ENCODE results near the gene CCL23.
"Not testable (repeated sequence)": the region's sequence is repeated elsewhere in the genome, so short reads cannot be mapped to it uniquely, and the experiment has no call there.

Gene CCL23

GRCh38 chr17:36017799-36018198, at the start of gene CCL23:
CCL23 (minus strand) TSS chr17:36017972; CDS start chr17:36017897, 75 bp downstream.
- DNase-seq: no peak

DNA sequence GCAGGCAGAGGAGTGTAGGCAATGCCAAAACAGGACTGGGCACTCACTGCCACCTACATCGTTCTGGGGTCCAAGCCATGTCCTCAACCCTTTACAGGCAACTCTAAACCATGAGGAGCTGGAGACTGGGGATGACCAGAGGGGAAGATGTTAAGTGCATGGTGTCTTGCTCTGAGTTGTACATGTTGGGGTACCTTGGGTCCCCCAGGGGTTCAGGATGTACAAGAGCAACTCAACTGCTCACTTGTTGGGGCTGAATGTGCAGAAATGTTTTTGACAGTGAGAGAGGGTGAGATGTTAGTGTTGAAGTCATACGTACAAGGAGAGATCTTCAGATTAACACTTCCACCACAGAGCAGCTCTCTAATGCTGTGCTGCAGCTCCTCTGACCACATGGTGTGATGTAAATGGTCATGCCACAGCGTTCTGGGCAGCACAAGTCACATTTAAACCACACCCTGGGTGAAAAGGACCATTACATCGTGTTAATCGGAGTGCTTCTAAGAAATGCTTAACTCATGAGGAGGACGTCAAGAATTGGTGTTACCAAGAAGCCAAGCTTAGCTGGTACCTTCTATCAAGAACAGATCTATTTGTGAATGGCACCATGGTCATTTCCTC, 48.7 kb upstream of the CCL23 start:
- DNase-seq: no peak

DNA sequence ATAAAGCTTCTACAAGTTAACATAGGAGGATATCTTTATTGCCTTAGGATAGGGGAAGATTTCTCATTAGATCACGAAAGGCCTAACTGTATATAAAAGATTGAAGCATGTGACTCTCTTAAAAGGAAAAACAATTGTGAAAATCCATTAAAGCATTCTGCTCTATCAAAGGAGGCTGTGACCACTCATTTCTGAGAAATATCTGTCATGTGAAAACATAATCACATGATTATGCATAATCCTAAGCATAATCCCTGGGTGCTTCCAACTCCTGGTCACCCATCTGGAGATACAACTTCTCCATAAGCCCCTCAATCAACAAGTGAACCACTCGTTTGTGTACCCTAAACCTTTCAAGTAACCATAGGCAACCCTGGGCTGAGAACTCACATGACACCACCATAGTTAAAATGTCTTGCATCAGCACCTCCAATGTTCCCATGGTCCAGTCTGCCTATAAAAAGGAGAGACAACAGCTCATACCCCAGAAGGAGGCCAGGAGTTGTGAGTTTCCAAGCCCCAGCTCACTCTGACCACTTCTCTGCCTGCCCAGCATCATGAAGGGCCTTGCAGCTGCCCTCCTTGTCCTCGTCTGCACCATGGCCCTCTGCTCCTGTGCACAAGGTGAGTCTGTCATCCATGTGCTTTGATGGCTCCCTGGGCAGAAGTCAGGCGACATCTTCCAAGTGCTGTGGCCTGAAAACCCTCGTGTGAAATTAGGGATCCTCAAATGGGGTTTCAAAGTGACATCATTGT, 46.2 kb upstream of the CCL23 start, which contains the start of gene CCL18:
Gene CCL18, plus strand, starts transcription at position 487 of the 756 bp plus-strand sequence. Its CDS starts 71 bp downstream, at position 558.
- DNase-seq: no peak

DNA sequence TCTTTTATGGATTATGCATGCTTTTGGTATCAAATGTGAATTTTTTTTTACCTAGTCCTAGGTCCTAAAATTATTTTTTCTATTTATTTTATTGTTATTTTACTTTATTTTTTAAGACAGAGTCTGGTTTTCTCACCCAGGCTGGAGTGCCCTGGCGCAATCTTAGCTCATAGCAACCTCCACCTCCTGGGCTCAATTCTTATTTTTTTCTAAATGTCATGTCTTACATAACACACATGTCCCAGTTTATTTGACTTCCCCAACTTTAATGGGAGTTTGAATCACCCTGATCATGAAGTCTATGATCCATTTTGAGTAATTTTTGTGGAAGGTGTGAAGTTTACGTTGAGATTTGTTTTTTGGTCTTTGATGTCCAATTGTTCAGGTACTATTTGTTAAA, 43.0 kb upstream of the CCL23 start:
- DNase-seq: no peak

- DNase-seq: no peak
Measured at GRCh38 chr17:36059406-36059805, 41.6 kb upstream of the CCL23 start.

DNA sequence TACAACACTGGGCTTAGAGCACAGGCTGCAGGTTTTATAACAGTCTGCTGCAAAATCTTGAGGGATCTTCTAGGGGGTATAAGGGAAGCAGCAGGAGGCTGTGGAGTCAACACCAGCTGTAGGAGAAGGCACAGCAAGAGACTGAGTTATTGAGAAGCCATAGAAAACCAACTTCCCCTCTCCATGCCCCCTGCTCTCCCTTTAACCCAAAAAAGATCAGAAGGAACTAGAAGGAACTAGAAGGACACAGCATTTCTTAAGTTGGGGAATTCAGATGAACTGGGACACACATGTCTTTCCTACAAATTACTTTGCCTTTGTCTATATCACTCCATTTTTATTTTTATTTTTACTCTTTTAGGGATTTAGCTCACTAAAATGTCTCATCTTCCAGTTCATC, 40.1 kb upstream of the CCL23 start:
- DNase-seq: no peak

DNA sequence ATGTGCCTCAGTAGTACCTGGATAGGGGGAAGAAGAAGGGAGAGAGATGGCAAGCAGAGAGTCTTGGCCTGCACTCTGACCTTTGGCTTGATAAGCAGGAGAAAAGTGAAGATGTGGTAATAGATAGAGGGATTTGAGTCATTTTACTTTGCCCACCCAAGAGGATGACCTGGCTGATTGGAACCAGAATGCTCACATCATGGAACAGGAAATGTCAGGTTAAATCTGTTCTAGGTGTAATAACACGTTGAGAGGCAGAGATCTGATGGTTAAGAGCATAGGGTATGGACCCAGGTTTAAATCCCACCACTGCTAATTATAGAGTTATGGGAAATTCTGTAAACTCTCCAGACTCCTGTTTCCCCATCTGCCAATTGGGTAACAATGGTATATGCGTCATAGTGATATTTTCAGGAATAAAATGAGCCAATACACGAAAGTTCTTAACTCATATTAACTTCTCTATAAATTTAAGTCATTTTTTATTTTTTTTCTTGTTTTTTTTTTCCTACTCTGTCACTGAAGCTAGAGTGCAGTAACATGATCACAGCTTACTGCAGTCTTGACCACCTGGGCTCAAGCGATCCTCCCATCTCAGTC, 38.2 kb upstream of the CCL23 start:
- no peak for DNase-seq

DNA sequence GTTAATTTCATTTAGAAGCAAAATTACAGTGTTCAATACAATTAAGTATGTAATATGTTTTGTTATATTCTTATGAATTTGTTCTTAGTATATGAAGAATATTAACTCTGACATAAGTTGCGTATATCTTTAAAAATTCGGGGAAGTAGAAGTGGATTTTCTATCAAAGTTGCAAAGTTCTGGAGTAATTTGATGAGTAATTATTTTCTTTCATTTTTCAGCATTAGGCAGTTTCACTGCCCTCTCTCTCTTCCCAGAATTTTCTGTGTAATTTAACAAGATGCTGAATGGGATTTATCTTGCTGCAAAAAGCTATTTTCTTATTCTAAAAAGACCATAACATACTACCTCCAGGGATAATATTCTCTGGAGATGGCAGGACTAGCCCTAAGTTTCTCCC, 37.4 kb upstream of the CCL23 start:
- DNase-seq: no peak

DNA sequence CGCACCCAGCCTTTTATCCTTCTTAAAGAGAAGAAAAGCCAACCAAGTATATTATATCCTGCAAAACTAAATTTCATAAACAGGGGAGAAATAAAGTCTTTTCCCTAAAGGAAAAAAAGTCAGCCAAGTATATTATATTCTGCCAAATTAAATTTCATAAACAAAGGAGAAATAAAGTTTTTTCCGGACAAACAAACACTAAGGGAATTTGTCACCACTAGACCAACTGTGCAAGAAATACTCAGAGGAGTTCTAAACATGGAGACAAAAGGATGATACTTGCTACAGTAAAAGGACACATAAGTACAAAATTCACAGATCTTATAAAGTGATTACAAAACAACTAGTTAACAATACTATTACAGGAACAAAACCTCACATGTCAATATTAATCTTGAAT, 31.9 kb upstream of the CCL23 start:
- no peak for DNase-seq

DNA sequence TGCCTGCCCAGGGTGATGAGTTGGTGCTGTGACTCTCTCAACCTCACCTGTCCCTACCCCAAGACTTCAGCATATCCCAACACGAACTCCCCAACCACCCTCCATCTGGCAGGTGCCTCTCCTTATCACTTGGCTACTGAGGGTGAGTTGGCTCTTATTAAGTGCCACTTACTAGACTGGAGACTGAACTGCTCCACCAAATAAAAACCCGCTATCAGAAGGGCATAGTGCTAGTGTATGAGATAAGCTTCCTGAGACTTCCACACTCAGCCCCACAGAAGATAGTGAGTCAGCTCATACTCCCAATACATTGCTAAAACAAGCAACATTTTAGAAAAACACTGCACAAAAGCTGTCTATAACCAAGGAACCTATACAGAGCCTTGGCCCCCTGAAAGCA, 30.3 kb upstream of the CCL23 start:
- DNase-seq: no peak

- no peak for DNase-seq
Measured at GRCh38 chr17:36036235-36036634, 18.5 kb upstream of the CCL23 start.

- DNase-seq: no peak
Measured at GRCh38 chr17:36034127-36034526, 16.4 kb upstream of the CCL23 start.

- DNase-seq: no peak
Measured at GRCh38 chr17:36030956-36031355, 13.2 kb upstream of the CCL23 start.

DNA sequence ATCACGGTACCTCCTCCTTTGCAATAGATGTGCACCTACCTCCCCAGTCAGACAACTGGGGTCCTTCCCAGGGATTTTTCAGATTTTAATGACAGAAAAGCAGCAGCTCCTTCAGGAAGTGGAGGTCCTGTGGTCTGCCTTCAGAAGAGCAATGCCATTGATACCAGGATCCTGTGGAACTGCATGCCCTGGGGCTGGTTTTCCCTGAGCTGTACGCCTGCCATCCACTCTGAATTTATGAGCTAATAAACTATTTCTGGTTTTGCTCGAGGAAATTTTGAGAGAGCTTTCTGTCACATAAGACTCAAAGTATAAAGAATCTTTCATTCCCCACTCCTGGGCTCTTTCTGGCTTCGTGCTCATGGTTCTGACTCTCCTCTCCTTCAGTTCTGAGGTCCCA, 10.0 kb upstream of the CCL23 start:
- DNase-seq: no peak

- DNase-seq: no peak
Measured at GRCh38 chr17:36024106-36024869, 6.5 kb upstream of the CCL23 start.

DNA sequence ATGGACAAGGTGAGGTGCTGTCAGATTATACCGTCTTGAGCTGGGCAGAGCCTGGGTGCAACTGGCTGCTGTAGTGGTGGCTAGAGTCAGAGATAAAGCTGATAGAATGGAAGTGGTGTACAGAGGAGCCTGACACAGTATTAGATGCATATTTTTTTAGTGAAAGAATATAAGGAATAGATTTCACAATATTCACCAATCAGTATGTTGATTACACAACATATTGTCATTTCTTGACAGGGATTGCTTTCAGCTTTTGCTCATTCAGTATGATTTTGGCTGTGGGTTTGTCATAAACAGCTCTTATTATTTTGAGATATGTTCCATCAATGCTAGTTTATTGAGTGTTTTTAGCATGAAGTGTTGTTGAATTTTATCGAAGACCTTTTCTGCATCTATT, 1.7 kb upstream of the CCL23 start:
- no peak for DNase-seq

GRCh38 chr17:36016555-36016954, 1.2 kb downstream of the CCL23 start:
- no peak for DNase-seq

DNA sequence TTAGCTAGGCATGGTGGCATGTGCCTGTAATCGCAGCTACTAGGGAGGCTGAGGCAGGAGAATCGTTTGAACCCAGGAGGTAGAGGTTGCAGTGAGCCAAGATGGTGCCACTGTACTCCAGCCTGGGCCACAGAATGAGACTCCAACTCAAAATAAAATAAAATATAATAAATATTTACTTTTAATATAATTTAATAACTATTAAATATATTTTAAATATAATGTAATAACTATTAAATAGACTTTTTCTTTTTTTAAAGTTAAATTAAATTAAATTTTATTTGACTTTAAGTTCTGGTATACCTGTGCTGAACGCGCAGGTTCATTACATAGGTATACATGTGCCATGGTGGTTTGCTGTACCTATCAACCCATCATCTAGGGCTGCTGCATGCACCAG, 1.9 kb downstream of the CCL23 start:
- not testable (repeated sequence) for DNase-seq

GRCh38 chr17:36014946-36015345, 2.8 kb downstream of the CCL23 start:
- no peak for DNase-seq

- DNase-seq: no peak
Measured at GRCh38 chr17:36011201-36011600, 6.6 kb downstream of the CCL23 start.

GRCh38 chr17:36008998-36009665, 8.6 kb downstream of the CCL23 start:
- no peak for DNase-seq

DNA sequence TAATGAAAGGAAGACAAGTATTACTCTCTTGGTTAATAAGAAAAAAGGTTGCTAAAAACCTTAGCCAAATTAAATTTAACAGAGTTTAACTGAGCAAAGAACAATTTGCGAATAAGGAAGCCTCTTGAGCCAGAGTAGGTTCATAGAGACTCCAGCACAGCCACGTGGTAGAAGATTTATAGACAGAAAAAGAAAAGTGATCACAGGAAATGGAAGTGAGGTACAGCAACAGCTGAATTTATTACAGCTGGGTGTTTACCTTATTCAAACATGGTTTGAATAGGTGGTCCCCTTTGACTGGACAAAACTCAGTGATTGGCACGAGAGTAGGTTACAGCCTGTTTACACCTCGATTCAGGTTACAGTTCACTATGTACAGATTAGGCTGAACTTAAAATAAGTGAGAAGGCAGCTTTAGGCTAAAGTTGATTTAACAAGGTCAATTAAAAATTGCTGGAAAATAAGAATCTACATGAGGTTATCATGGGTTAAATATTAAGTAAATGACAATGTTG, 13.1 kb downstream of the CCL23 start:
- DNase-seq: no peak

DNA sequence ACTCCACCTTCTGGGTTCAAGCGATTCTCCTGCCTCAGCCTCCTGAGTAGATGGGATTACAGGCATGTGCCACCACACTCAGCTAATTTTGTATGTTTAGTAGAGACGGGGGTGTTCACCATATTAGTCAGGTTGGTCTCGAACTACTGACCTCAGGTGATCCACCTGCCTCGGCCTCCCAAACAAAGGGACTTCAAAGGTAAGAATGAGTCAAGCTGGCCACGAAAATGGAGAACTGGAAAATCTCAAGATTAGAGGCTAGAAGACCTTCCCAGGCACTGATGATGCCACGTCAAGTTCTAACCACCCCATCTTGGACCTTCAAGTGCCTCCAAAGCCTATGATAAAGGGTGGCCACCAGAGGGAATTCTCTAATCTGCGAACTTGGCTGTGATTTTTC, 15.1 kb downstream of the CCL23 start:
- no peak for DNase-seq
